HEK293T (cell line): Measurements from ENCODE around the gene SMIM45.
A peak's percentile ranks its signal among the peaks of the same experiment; 100 is the strongest.

ENCODE experiments used
- CTCF ChIA-PET: fragments of 350-600 bp; formaldehyde crosslinking; extraction: SDS; loops from one replicate; lab custom pipeline; 2021; ENCODE audit warnings: antibody characterized with exemption, inconsistent platforms; lab: Yijun Ruan, JAX
- POLR2A ChIA-PET: fragments of 350-600 bp; formaldehyde crosslinking; extraction: SDS; loops from one replicate; lab custom pipeline; 2020; ENCODE audit warnings: antibody characterized with exemption, inconsistent platforms; lab: Yijun Ruan, JAX
- DNase-seq: peaks from one replicate; pipeline ENCODE4 v3.0.0; 2012; ENCODE audit warnings: mixed read lengths; ENCODE audit errors: extremely low spot score
- ARNT ChIP-seq: fragments of 450-650 bp; IDR thresholded peaks from 2 replicates; pipeline ENCODE4 v1.6.1; 2017; ENCODE audit warnings: mild to moderate bottlenecking
- BHLHE40 ChIP-seq: fragments of 450-650 bp; IDR thresholded peaks from 2 replicates; pipeline ENCODE4 v1.6.1; 2016; ENCODE audit warnings: mild to moderate bottlenecking, moderate library complexity, borderline replicate concordance
- CTBP1 ChIP-seq: fragments of 450-650 bp; IDR thresholded peaks from 2 replicates; pipeline ENCODE4 v1.6.1; 2016; ENCODE audit warnings: borderline replicate concordance
- ELF4 ChIP-seq: fragments of 450-650 bp; IDR thresholded peaks from 2 replicates; pipeline ENCODE4 v1.6.1; 2017; ENCODE audit warnings: antibody characterized with exemption
- FOXA1 ChIP-seq: fragments of 450-650 bp; IDR thresholded peaks from 2 replicates; pipeline ENCODE4 v1.6.1; 2016; ENCODE audit warnings: mild to moderate bottlenecking
- FOXK2 ChIP-seq: fragments of 450-650 bp; IDR thresholded peaks from 2 replicates; pipeline ENCODE4 v1.6.1; 2016; ENCODE audit warnings: mild to moderate bottlenecking
- FOXM1 ChIP-seq: fragments of 450-650 bp; IDR thresholded peaks from 2 replicates; pipeline ENCODE4 v1.6.1; 2017; ENCODE audit warnings: mild to moderate bottlenecking, borderline replicate concordance
- HDGF ChIP-seq: fragments of 450-650 bp; IDR thresholded peaks from 2 replicates; pipeline ENCODE4 v1.6.1; 2017; ENCODE audit warnings: antibody characterized with exemption, borderline replicate concordance
- L3MBTL2 ChIP-seq: fragments of 450-650 bp; conservative IDR thresholded peaks from 2 replicates; pipeline ENCODE4 v1.6.1; 2016; ENCODE audit warnings: mild to moderate bottlenecking
- LEF1 ChIP-seq: fragments of 450-650 bp; IDR thresholded peaks from 2 replicates; pipeline ENCODE4 v1.6.1; 2017; ENCODE audit warnings: mild to moderate bottlenecking, borderline replicate concordance
- NFRKB ChIP-seq: fragments of 450-650 bp; IDR thresholded peaks from 2 replicates; pipeline ENCODE4 v1.6.1; 2016; ENCODE audit warnings: mild to moderate bottlenecking, moderate library complexity
- PKNOX1 ChIP-seq: fragments of 450-650 bp; IDR thresholded peaks from 2 replicates; pipeline ENCODE4 v1.6.1; 2016
- SP1 ChIP-seq: fragments of 450-650 bp; IDR thresholded peaks from 2 replicates; pipeline ENCODE4 v1.6.1; 2017
- SUZ12 ChIP-seq: fragments of 450-650 bp; IDR thresholded peaks from 2 replicates; pipeline ENCODE4 v1.6.1; 2016; ENCODE audit warnings: mild to moderate bottlenecking
- TARDBP ChIP-seq: fragments of 450-650 bp; IDR thresholded peaks from 2 replicates; pipeline ENCODE4 v1.6.1; 2016
- ZNF384 ChIP-seq: fragments of 450-650 bp; IDR thresholded peaks from 2 replicates; pipeline ENCODE4 v1.6.1; 2016

Gene SMIM45

GRCh38 chr22:41957941-41958556 lies 6.1 kb downstream of the SMIM45 start:
- POLR2A ChIA-PET: no interaction called here
- DNase-seq: no peak
- CTCF ChIA-PET: interaction anchor here (0.6 kb wide), 1 partner anchor 257 kb away, joined by 3 read pairs; no protein-coding TSS in a partner anchor
- TF ChIP-seq ELF4: no peak
- no peak for TF ChIP-seq SP1
- TF ChIP-seq LEF1: no peak
- TF ChIP-seq TARDBP: no peak
- TF ChIP-seq FOXA1: no peak
- TF ChIP-seq PKNOX1: no peak
- TF ChIP-seq FOXK2: no peak
- TF ChIP-seq HDGF: no peak
- no peak for TF ChIP-seq SUZ12
- TF ChIP-seq ZNF384: no peak
- TF ChIP-seq FOXM1: no peak
- no peak for TF ChIP-seq ARNT
- no peak for TF ChIP-seq NFRKB

GRCh38 chr22:41963453-41964111 lies 11.6 kb downstream of the SMIM45 start:
- ChIA-PET POLR2A (interaction anchor here (0.8 to 1.7 kb wide), 2 partner anchors 17 to 117 kb away, joined by 3 to 12 read pairs; partner anchors contain the start of gene CENPM), CTCF (interaction anchor here (1.3 kb wide), 1 partner anchor 149 kb away, joined by 3 read pairs; no protein-coding TSS in a partner anchor)
- TF ChIP-seq ELF4 (no peak), NFRKB (no peak), SUZ12 (no peak), HDGF (no peak), CTBP1 (no peak), ZNF384 (no peak), SP1 (no peak), FOXK2 (no peak), LEF1 (no peak), TARDBP (no peak), FOXA1 (no peak), PKNOX1 (no peak), ARNT (no peak), L3MBTL2 (no peak), BHLHE40 (no peak), FOXM1 (no peak)
- no peak for DNase-seq

GRCh38 chr22:41964112-41964491 lies 12.2 kb downstream of the SMIM45 start:
- no peak for DNase-seq
- TF ChIP-seq FOXK2 (no peak), CTBP1 (no peak), BHLHE40 (no peak), LEF1 (no peak), NFRKB (no peak), PKNOX1 (no peak), FOXM1 (no peak), SUZ12 (no peak), HDGF (no peak), SP1 (no peak), FOXA1 (no peak), L3MBTL2 (no peak), ARNT (no peak)
- ChIA-PET CTCF (no interaction called here), POLR2A (interaction anchor here (0.8 to 1.7 kb wide), 2 partner anchors 17 to 116 kb away, joined by 3 to 12 read pairs; partner anchors contain the start of gene CENPM)

GRCh38 chr22:41966225-41966606 lies 14.3 kb downstream of the SMIM45 start:
- DNase-seq: no peak
- TF ChIP-seq ELF4 (no peak), ZNF384 (no peak), LEF1 (no peak), HDGF (no peak), CTBP1 (no peak), FOXM1 (no peak)
- ChIA-PET POLR2A (interaction anchor here (1.2 kb wide), 1 partner anchor 20 kb away, joined by 6 read pairs; the partner anchor contains the start of gene CENPM), CTCF (interaction anchor here (0.6 to 1.0 kb wide), 3 partner anchors 9 to 199 kb away, joined by 3 read pairs; no protein-coding TSS in a partner anchor)

GRCh38 chr22:41966607-41967240 lies 14.8 kb downstream of the SMIM45 start:
- TF ChIP-seq FOXA1: no peak
- no peak for TF ChIP-seq NFRKB
- no peak for TF ChIP-seq ELF4
- no peak for TF ChIP-seq TARDBP
- no peak for TF ChIP-seq LEF1
- TF ChIP-seq L3MBTL2: no peak
- TF ChIP-seq PKNOX1: no peak
- no peak for TF ChIP-seq SUZ12
- ChIA-PET CTCF (interaction anchor here (0.6 to 1.0 kb wide), 3 partner anchors 9 to 199 kb away, joined by 3 read pairs; no protein-coding TSS in a partner anchor), POLR2A (interaction anchor here (1.2 to 1.9 kb wide), 2 partner anchors 20 to 166 kb away, joined by 4 to 6 read pairs; partner anchors contain the start of genes CCDC134 and CENPM)
- DNase-seq: peak; percentile 46
